SK-N-SH (cell line): ENCODE measurements around the gene PCNX1. TPM values are rescaled to one million over a fixed set of nuclear protein-coding genes. Genes with fewer than 3 reads are reported as not detected.

Experiments
- CTCF ChIA-PET: fragments of 300-600, 350-600 bp; formaldehyde crosslinking; extraction: SDS; loops from one replicate; lab custom pipeline; 2021; lab: Yijun Ruan, JAX
- POLR2A ChIA-PET: fragments of 350-600 bp; sonication (Branson Sonifier 250); formaldehyde crosslinking; extraction: SDS; loops from one replicate; lab custom pipeline; 2020; ENCODE audit warnings: antibody characterized with exemption, inconsistent platforms; lab: Yijun Ruan, JAX
- DNase-seq: peaks from one replicate; pipeline ENCODE4 v3.0.0; 2012
- H2AFZ ChIP-seq: fragments of 200-600 bp; sonication (generic); 2 replicates; pipeline ENCODE4 v1.8.1; 2016; ENCODE audit warnings: antibody characterized with exemption, mild to moderate bottlenecking, low read depth
- H3F3A ChIP-seq: fragments of 200-600 bp; sonication (generic); replicated peaks from 2 replicates; pipeline ENCODE3; 2016; ENCODE audit warnings: antibody characterized with exemption, mild to moderate bottlenecking; ENCODE audit not compliant: insufficient read depth
- H3K27ac ChIP-seq, 2 experiments: fragments of 200-500 bp in 1 of 2; fragments of 200-600 bp in 1 of 2; sonication (Bioruptor generic) in 1 of 2; sonication (generic), shearing (Covaris generic) in 1 of 2; 2 replicates each; pipeline versions ENCODE4 v1.5.1 to v1.6.1; 2014 to 2016; ENCODE audit warnings: low read depth in 2 of 2, inconsistent platforms in 1 of 2, low read length in 1 of 2, mild to moderate bottlenecking in 1 of 2, mixed read lengths in 1 of 2
- H3K27me3 ChIP-seq: fragments of 200-600 bp; sonication (generic), shearing (Covaris generic); 2 replicates; pipeline ENCODE4 v1.6.1; 2016; ENCODE audit warnings: mixed run types; ENCODE audit not compliant: insufficient read depth
- H3K36me3 ChIP-seq, 2 experiments: fragments of 200-500 bp in 1 of 2; fragments of 200-600 bp in 1 of 2; sonication (Bioruptor generic) in 1 of 2; sonication (generic) in 1 of 2; replicated peaks in 1 of 2; 2 replicates each; pipeline versions ENCODE3 to v1.5.1; 2014 to 2016; ENCODE audit warnings: low read length in 1 of 2, mild to moderate bottlenecking in 1 of 2; ENCODE audit not compliant: insufficient read depth in 2 of 2, control insufficient read depth in 1 of 2
- H3K4me1 ChIP-seq, 2 experiments: fragments of 200-500 bp in 1 of 2; fragments of 200-600 bp in 1 of 2; sonication (Bioruptor generic) in 1 of 2; sonication (generic), shearing (Covaris generic) in 1 of 2; 2 replicates each; pipeline versions ENCODE4 v1.5.1 to v1.6.1; 2014 to 2016; ENCODE audit warnings: low read depth in 1 of 2, low read length in 1 of 2, mixed run types in 1 of 2; ENCODE audit not compliant: insufficient read depth in 2 of 2, control insufficient read depth in 1 of 2
- H3K4me2 ChIP-seq: fragments of 200-600 bp; sonication (generic), shearing (Covaris generic); 2 replicates; pipeline ENCODE4 v1.6.1; 2017; ENCODE audit warnings: mixed run types
- H3K4me3 ChIP-seq, 2 experiments: fragments of 200-500 bp in 1 of 2; fragments of 200-600 bp in 1 of 2; sonication (Bioruptor generic) in 1 of 2; sonication (generic), shearing (Covaris generic) in 1 of 2; 2 replicates each; pipeline versions ENCODE4 v1.5.1 to v1.8.1; 2014 to 2016; ENCODE audit warnings: low read depth in 2 of 2, inconsistent platforms in 1 of 2, low read length in 1 of 2, mild to moderate bottlenecking in 1 of 2, mixed read lengths in 1 of 2, moderate library complexity in 1 of 2
- H3K79me2 ChIP-seq: fragments of 200-600 bp; sonication (generic); 2 replicates; pipeline ENCODE4 v1.8.1; 2017; ENCODE audit warnings: mild to moderate bottlenecking; ENCODE audit not compliant: insufficient read depth
- H3K9ac ChIP-seq: fragments of 200-600 bp; sonication (generic); 2 replicates; pipeline ENCODE4 v1.6.1; 2017; ENCODE audit warnings: mixed run types
- H3K9me2 ChIP-seq: fragments of 200-600 bp; sonication (generic); 2 replicates; pipeline ENCODE4 v1.6.1; 2017; ENCODE audit warnings: mixed run types
- H3K9me3 ChIP-seq: fragments of 200-600 bp; sonication (generic); 2 replicates; pipeline ENCODE4 v1.6.1; 2017; ENCODE audit warnings: mixed run types, mild to moderate bottlenecking, moderate library complexity
- H4K20me1 ChIP-seq: fragments of 200-600 bp; sonication (generic); 2 replicates; pipeline ENCODE4 v1.6.1; 2017; ENCODE audit warnings: mild to moderate bottlenecking, mixed run types; ENCODE audit not compliant: insufficient read depth
- CHD2 ChIP-seq: fragments of 150-350 bp; IDR thresholded peaks from 2 replicates; pipeline ENCODE4 v1.6.1; 2018; ENCODE audit warnings: low read length; ENCODE audit not compliant: partially characterized antibody
- ELF1 ChIP-seq: IDR thresholded peaks from 2 replicates; pipeline ENCODE4 v1.4.0; 2012
- FOSL2 ChIP-seq: IDR thresholded peaks from 2 replicates; pipeline ENCODE4 v1.4.0; 2012; ENCODE audit warnings: low read depth, mild to moderate bottlenecking, moderate library complexity, borderline replicate concordance
- RFX5 ChIP-seq: IDR thresholded peaks from 2 replicates; pipeline ENCODE4 v1.6.1; 2012; ENCODE audit warnings: mild to moderate bottlenecking, improper control_type of control experiment, low read length
- SIN3A ChIP-seq: IDR thresholded peaks from 2 replicates; pipeline ENCODE4 v1.6.1; 2012; ENCODE audit warnings: low read depth, mild to moderate bottlenecking, low read length, moderate library complexity, borderline replicate concordance
- TEAD4 ChIP-seq: IDR thresholded peaks from 2 replicates; pipeline ENCODE4 v1.4.0; 2012; ENCODE audit warnings: mild to moderate bottlenecking, borderline replicate concordance; ENCODE audit not compliant: insufficient read depth
- YY1 ChIP-seq: IDR thresholded peaks from 2 replicates; pipeline ENCODE4 v1.4.0; 2012; ENCODE audit warnings: low read depth, mild to moderate bottlenecking
- WGBS: methylation state at CpG from one replicate; pipeline ENCODE4 v1.1.6; 2017; ENCODE audit warnings: low lambda C conversion rate; 5-methylcytosine and 5-hydroxymethylcytosine counted together
- polyA plus RNA-seq, 3 experiments: library from polyadenylated mRNA; depleted of rRNA; stranded (reverse); fragments of >200 nt; gene quantifications; 2 replicates each; pipeline ENCODE4 v1.2.3, GENCODE V29; 2012
- TF ChIP-seq, protein P1 (sequence below): IDR thresholded peaks from 2 replicates; pipeline ENCODE4 v1.4.0; 2012; ENCODE audit warnings: low read depth, borderline replicate concordance
- TF ChIP-seq, protein P2 (sequence below): IDR thresholded peaks from 2 replicates; pipeline ENCODE4 v1.6.1; 2012; ENCODE audit warnings: mild to moderate bottlenecking, low read depth, low read length, moderate library complexity
- TF ChIP-seq, protein P3 (sequence below): IDR thresholded peaks from 2 replicates; pipeline ENCODE4 v1.4.0; 2012; ENCODE audit warnings: low read depth

PCNX1 gene
- polyA plus RNA-seq, 1 of the 3 experiments (the other 2 are of a cell fraction) = 9.4 TPM

DNA sequence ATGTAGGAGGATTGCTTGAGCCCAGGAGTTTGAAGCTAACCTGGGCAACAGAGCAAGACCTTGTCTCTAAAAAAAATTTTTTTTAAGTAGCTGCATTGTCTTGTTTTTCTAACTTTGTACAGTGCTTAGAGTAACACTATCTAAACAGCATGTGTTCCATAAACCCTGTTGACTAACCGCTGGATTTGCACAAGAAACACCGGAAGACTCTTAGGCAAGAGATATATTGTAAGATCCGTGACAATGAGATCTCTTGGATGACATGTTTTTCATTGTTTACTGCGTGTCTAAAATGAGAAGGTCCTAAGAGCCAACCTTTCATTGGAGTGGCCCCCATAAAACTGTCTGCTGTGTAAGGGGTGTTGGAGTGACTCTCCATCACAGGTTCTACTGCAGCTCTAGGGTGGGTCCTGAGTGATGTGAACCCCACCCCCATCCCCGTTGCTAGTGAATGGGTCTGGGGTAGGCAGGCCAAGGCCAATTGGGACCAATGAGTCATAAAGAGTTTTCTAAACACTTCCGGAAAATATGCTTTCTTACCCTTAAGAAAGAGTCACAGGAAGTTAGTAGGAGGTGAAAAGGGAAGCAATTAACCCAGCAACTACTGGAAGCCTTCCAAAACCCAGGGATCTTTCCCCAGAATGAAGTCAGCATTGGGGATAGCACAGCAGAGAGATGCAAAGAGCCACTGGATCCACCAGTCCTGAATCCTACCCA lies 24.3 kb upstream of the PCNX1 start:
- Histone ChIP-seq H3K9ac (no peak overlapping the region), H3F3A (peaks cover 7% of the 10 kb centered on the region), H2AFZ (no peak overlapping the region), H3K4me2 (peak overlapping the region; percentile 6; the same call in 1 of the 2 replicates), H3K4me1 (peaks cover 3 to 45% of the 10 kb centered on the region in 2 experiments; a peak in 2 of 4 replicates), H3K79me2 (no peaks in the 10 kb centered on the region), H3K27ac (no peak overlapping the region), H3K36me3 (no peaks in the 10 kb centered on the region), H3K9me2 (no peaks in the 10 kb centered on the region), H3K27me3 (no peaks in the 10 kb centered on the region), H3K9me3 (no peaks in the 10 kb centered on the region), H3K4me3 (no peak overlapping the region), H4K20me1 (no peaks in the 10 kb centered on the region)
- ChIA-PET CTCF (interaction anchor here (1.0 to 2.8 kb wide), 2 partner anchors 24 to 35 kb away, joined by 3 to 15 read pairs; partner anchors contain the start of gene PCNX1), POLR2A (no interaction called here)
- no peak for DNase-seq
- TF ChIP-seq, protein P1, sequence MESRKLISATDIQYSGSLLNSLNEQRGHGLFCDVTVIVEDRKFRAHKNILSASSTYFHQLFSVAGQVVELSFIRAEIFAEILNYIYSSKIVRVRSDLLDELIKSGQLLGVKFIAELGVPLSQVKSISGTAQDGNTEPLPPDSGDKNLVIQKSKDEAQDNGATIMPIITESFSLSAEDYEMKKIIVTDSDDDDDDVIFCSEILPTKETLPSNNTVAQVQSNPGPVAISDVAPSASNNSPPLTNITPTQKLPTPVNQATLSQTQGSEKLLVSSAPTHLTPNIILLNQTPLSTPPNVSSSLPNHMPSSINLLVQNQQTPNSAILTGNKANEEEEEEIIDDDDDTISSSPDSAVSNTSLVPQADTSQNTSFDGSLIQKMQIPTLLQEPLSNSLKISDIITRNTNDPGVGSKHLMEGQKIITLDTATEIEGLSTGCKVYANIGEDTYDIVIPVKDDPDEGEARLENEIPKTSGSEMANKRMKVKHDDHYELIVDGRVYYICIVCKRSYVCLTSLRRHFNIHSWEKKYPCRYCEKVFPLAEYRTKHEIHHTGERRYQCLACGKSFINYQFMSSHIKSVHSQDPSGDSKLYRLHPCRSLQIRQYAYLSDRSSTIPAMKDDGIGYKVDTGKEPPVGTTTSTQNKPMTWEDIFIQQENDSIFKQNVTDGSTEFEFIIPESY = no peak
- TF ChIP-seq CHD2 (no peak), SIN3A (no peak), RFX5 (no peak), FOSL2 (no peak), YY1 (no peak), TEAD4 (no peak), ELF1 (no peak)
- TF ChIP-seq, protein P2, sequence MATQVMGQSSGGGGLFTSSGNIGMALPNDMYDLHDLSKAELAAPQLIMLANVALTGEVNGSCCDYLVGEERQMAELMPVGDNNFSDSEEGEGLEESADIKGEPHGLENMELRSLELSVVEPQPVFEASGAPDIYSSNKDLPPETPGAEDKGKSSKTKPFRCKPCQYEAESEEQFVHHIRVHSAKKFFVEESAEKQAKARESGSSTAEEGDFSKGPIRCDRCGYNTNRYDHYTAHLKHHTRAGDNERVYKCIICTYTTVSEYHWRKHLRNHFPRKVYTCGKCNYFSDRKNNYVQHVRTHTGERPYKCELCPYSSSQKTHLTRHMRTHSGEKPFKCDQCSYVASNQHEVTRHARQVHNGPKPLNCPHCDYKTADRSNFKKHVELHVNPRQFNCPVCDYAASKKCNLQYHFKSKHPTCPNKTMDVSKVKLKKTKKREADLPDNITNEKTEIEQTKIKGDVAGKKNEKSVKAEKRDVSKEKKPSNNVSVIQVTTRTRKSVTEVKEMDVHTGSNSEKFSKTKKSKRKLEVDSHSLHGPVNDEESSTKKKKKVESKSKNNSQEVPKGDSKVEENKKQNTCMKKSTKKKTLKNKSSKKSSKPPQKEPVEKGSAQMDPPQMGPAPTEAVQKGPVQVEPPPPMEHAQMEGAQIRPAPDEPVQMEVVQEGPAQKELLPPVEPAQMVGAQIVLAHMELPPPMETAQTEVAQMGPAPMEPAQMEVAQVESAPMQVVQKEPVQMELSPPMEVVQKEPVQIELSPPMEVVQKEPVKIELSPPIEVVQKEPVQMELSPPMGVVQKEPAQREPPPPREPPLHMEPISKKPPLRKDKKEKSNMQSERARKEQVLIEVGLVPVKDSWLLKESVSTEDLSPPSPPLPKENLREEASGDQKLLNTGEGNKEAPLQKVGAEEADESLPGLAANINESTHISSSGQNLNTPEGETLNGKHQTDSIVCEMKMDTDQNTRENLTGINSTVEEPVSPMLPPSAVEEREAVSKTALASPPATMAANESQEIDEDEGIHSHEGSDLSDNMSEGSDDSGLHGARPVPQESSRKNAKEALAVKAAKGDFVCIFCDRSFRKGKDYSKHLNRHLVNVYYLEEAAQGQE = no peak
- TF ChIP-seq, protein P3, sequence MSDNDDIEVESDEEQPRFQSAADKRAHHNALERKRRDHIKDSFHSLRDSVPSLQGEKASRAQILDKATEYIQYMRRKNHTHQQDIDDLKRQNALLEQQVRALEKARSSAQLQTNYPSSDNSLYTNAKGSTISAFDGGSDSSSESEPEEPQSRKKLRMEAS = no peak
- WGBS = 72% methylated on average over 6 of the region's 6 CpGs
